ENCODE data around the gene CCDC90B. TPM values are rescaled to one million over a fixed set of nuclear protein-coding genes. Genes with fewer than 3 reads are reported as not detected.
A peak's percentile ranks its signal among the peaks of the same experiment; 100 is the strongest.
"Not testable (repeated sequence)": the region's sequence is repeated elsewhere in the genome, so short reads cannot be mapped to it uniquely, and the experiment has no call there.

CCDC90B gene
- 105 TPM for polyA plus RNA-seq (2013, experiment 1 of 2)
- polyA plus RNA-seq (2013, experiment 2 of 2), result 131 TPM

GRCh38 chr11:83285771-83286528 lies at the start of gene CCDC90B:
CCDC90B (minus strand) TSS chr11:83286367; CDS start chr11:83285972, 395 bp downstream.
- peaks cover 14% of the 10 kb centered on the region for H3K36me3 ChIP-seq (ENCODE audit: control insufficient read depth, insufficient read depth, low read length)
- peak within 1 kb of the TSS; percentile 97 for H3K27ac ChIP-seq (ENCODE audit: low read depth, low read length, severe bottlenecking)
- peak within 1 kb of the TSS; percentile 96 for H3K4me3 ChIP-seq (ENCODE audit: extremely low read depth, insufficient read depth, low read length, poor library complexity, severe bottlenecking)
- H3K4me1 ChIP-seq (ENCODE audit: control insufficient read depth, insufficient read depth, low read length, poor library complexity, severe bottlenecking), result peaks cover 8% of the 10 kb centered on the region
- H3K9me3 ChIP-seq (ENCODE audit: control insufficient read depth, low read length), result no peaks in the 10 kb centered on the region
- WGBS, 2 experiments (ENCODE audit: insufficient coverage in 2 of 2), result 0% methylated on average over 43 to 50 of the region's 55 CpGs

GRCh38 chr11:83335446-83336070 lies 49.4 kb upstream of the CCDC90B start:
- no peak overlapping the region for H3K27ac ChIP-seq (ENCODE audit: low read depth, low read length, severe bottlenecking)
- H3K36me3 ChIP-seq (ENCODE audit: control insufficient read depth, insufficient read depth, low read length), result no peaks in the 10 kb centered on the region
- no peaks in the 10 kb centered on the region for H3K4me1 ChIP-seq (ENCODE audit: control insufficient read depth, insufficient read depth, low read length, poor library complexity, severe bottlenecking)
- no peak overlapping the region for H3K4me3 ChIP-seq (ENCODE audit: extremely low read depth, insufficient read depth, low read length, poor library complexity, severe bottlenecking)
- no peaks in the 10 kb centered on the region for H3K9me3 ChIP-seq (ENCODE audit: control insufficient read depth, low read length)
- 86 to 100% methylated on average over 1 of the region's 4 CpGs for WGBS, 2 experiments (ENCODE audit: insufficient coverage in 2 of 2)

GRCh38 chr11:83330303-83330702 lies 44.1 kb upstream of the CCDC90B start:
- H3K27ac ChIP-seq (ENCODE audit: low read depth, low read length, severe bottlenecking), result no peak overlapping the region
- no peak overlapping the region for H3K4me3 ChIP-seq (ENCODE audit: extremely low read depth, insufficient read depth, low read length, poor library complexity, severe bottlenecking)
- no peaks in the 10 kb centered on the region for H3K36me3 ChIP-seq (ENCODE audit: control insufficient read depth, insufficient read depth, low read length)
- 64 to 100% methylated on average over 1 of the region's 2 CpGs for WGBS, 2 experiments (ENCODE audit: insufficient coverage in 2 of 2)
- H3K4me1 ChIP-seq (ENCODE audit: control insufficient read depth, insufficient read depth, low read length, poor library complexity, severe bottlenecking), result no peaks in the 10 kb centered on the region
- no peaks in the 10 kb centered on the region for H3K9me3 ChIP-seq (ENCODE audit: control insufficient read depth, low read length)

GRCh38 chr11:83326326-83326725 lies 40.2 kb upstream of the CCDC90B start:
- Histone ChIP-seq H3K36me3 (ENCODE audit: control insufficient read depth, insufficient read depth, low read length) (no peaks in the 10 kb centered on the region), H3K4me1 (ENCODE audit: control insufficient read depth, insufficient read depth, low read length, poor library complexity, severe bottlenecking) (no peaks in the 10 kb centered on the region), H3K4me3 (ENCODE audit: extremely low read depth, insufficient read depth, low read length, poor library complexity, severe bottlenecking) (no peak overlapping the region), H3K9me3 (ENCODE audit: control insufficient read depth, low read length) (no peaks in the 10 kb centered on the region), H3K27ac (ENCODE audit: low read depth, low read length, severe bottlenecking) (no peak overlapping the region)
- WGBS, 2 experiments (ENCODE audit: insufficient coverage in 2 of 2), result 80 to 100% methylated on average over 1 of the region's 1 CpG

GRCh38 chr11:83319346-83319745 lies 33.2 kb upstream of the CCDC90B start:
- H3K9me3 ChIP-seq (ENCODE audit: control insufficient read depth, low read length), result no peaks in the 10 kb centered on the region
- no peaks in the 10 kb centered on the region for H3K36me3 ChIP-seq (ENCODE audit: control insufficient read depth, insufficient read depth, low read length)
- no peak overlapping the region for H3K4me3 ChIP-seq (ENCODE audit: extremely low read depth, insufficient read depth, low read length, poor library complexity, severe bottlenecking)
- no peaks in the 10 kb centered on the region for H3K4me1 ChIP-seq (ENCODE audit: control insufficient read depth, insufficient read depth, low read length, poor library complexity, severe bottlenecking)
- WGBS, 2 experiments (ENCODE audit: insufficient coverage in 2 of 2), result 0% methylated on average over 1 of the region's 4 CpGs; no CpG with 5 or more reads in 1 of the 2 experiments
- H3K27ac ChIP-seq (ENCODE audit: low read depth, low read length, severe bottlenecking), result no peak overlapping the region

GRCh38 chr11:83318931-83319330 lies 32.8 kb upstream of the CCDC90B start:
- Histone ChIP-seq H3K36me3 (ENCODE audit: control insufficient read depth, insufficient read depth, low read length) (no peaks in the 10 kb centered on the region), H3K4me1 (ENCODE audit: control insufficient read depth, insufficient read depth, low read length, poor library complexity, severe bottlenecking) (no peaks in the 10 kb centered on the region), H3K4me3 (ENCODE audit: extremely low read depth, insufficient read depth, low read length, poor library complexity, severe bottlenecking) (no peak overlapping the region), H3K9me3 (ENCODE audit: control insufficient read depth, low read length) (no peaks in the 10 kb centered on the region), H3K27ac (ENCODE audit: low read depth, low read length, severe bottlenecking) (no peak overlapping the region)
- 89% methylated on average over 1 of the region's 1 CpG; no CpG with 5 or more reads in 1 of the 2 experiments for WGBS, 2 experiments (ENCODE audit: insufficient coverage in 2 of 2)

GRCh38 chr11:83317757-83318690 lies 31.9 kb upstream of the CCDC90B start:
- Histone ChIP-seq H3K9me3 (ENCODE audit: control insufficient read depth, low read length) (no peaks in the 10 kb centered on the region), H3K4me3 (ENCODE audit: extremely low read depth, insufficient read depth, low read length, poor library complexity, severe bottlenecking) (no peak overlapping the region), H3K27ac (ENCODE audit: low read depth, low read length, severe bottlenecking) (no peak overlapping the region), H3K36me3 (ENCODE audit: control insufficient read depth, insufficient read depth, low read length) (no peaks in the 10 kb centered on the region), H3K4me1 (ENCODE audit: control insufficient read depth, insufficient read depth, low read length, poor library complexity, severe bottlenecking) (no peaks in the 10 kb centered on the region)
- 67 to 94% methylated on average over 3 of the region's 8 CpGs for WGBS, 2 experiments (ENCODE audit: insufficient coverage in 2 of 2)

- WGBS, 2 experiments (ENCODE audit: insufficient coverage in 2 of 2), result 96 to 98% methylated on average over 11 to 17 of the region's 31 CpGs
- H3K27ac ChIP-seq (ENCODE audit: low read depth, low read length, severe bottlenecking); H3K4me3 ChIP-seq (ENCODE audit: extremely low read depth, insufficient read depth, low read length, poor library complexity, severe bottlenecking); H3K36me3 ChIP-seq (ENCODE audit: control insufficient read depth, insufficient read depth, low read length); H3K9me3 ChIP-seq (ENCODE audit: control insufficient read depth, low read length); H3K4me1 ChIP-seq (ENCODE audit: control insufficient read depth, insufficient read depth, low read length, poor library complexity, severe bottlenecking): not testable (repeated sequence)
Measured at GRCh38 chr11:83316897-83317268, 30.7 kb upstream of the CCDC90B start.

- WGBS, 2 experiments (ENCODE audit: insufficient coverage in 2 of 2), result 86 to 91% methylated on average over 4 to 26 of the region's 59 CpGs
- not testable (repeated sequence) for H3K4me1 ChIP-seq (ENCODE audit: control insufficient read depth, insufficient read depth, low read length, poor library complexity, severe bottlenecking); H3K27ac ChIP-seq (ENCODE audit: low read depth, low read length, severe bottlenecking); H3K4me3 ChIP-seq (ENCODE audit: extremely low read depth, insufficient read depth, low read length, poor library complexity, severe bottlenecking); H3K36me3 ChIP-seq (ENCODE audit: control insufficient read depth, insufficient read depth, low read length); H3K9me3 ChIP-seq (ENCODE audit: control insufficient read depth, low read length)
Measured at GRCh38 chr11:83316143-83316896, 30.2 kb upstream of the CCDC90B start.

GRCh38 chr11:83312430-83312829 lies 26.3 kb upstream of the CCDC90B start:
- H3K4me3 ChIP-seq (ENCODE audit: extremely low read depth, insufficient read depth, low read length, poor library complexity, severe bottlenecking), result no peak overlapping the region

More at GRCh38 chr11:83312430-83312829, 26.3 kb upstream of the CCDC90B start:
- Histone ChIP-seq H3K27ac (ENCODE audit: low read depth, low read length, severe bottlenecking) (no peak overlapping the region), H3K36me3 (ENCODE audit: control insufficient read depth, insufficient read depth, low read length) (no peaks in the 10 kb centered on the region), H3K4me1 (ENCODE audit: control insufficient read depth, insufficient read depth, low read length, poor library complexity, severe bottlenecking) (no peaks in the 10 kb centered on the region), H3K9me3 (ENCODE audit: control insufficient read depth, low read length) (no peaks in the 10 kb centered on the region)

Data from mesodermal cell (in vitro differentiated cells).